Measurements from ENCODE around the gene S100A6. TPM values are rescaled to one million over a fixed set of nuclear protein-coding genes. Genes with fewer than 3 reads are reported as not detected.

Gene S100A6
- total RNA-seq, 1 experiment from 2014 or later: 19.2 TPM

- no peaks in the 10 kb centered on the region; the same call in 1 of the 2 replicates for H3K27me3 Mint-ChIP-seq (ENCODE audit: low read depth)
- H3K36me3 Mint-ChIP-seq: no peaks in the 10 kb centered on the region; the same call in 1 of the 2 replicates
- no peak overlapping the region for H3K27ac Mint-ChIP-seq
- no peak overlapping the region for H3K4me3 Mint-ChIP-seq
- no peaks in the 10 kb centered on the region for H3K9me3 Mint-ChIP-seq
- no peak for DNase-seq (ENCODE audit: low spot score)
- ATAC-seq: no peak
- no peak for TF ChIP-seq ZBTB21 (CRISPR knock-in tag; IDR thresholded peaks at IDR 0.05; ENCODE audit: borderline replicate concordance)
- no peak for TF ChIP-seq PRDM15 (CRISPR knock-in tag; IDR thresholded peaks at IDR 0.05)
- TF ChIP-seq ZNF219 (CRISPR knock-in tag; IDR thresholded peaks at IDR 0.05; ENCODE audit: borderline replicate concordance): no peak
- TF ChIP-seq ELF4 (CRISPR knock-in tag; IDR thresholded peaks at IDR 0.05; ENCODE audit: low read depth): no peak
- TF ChIP-seq, protein P1, sequence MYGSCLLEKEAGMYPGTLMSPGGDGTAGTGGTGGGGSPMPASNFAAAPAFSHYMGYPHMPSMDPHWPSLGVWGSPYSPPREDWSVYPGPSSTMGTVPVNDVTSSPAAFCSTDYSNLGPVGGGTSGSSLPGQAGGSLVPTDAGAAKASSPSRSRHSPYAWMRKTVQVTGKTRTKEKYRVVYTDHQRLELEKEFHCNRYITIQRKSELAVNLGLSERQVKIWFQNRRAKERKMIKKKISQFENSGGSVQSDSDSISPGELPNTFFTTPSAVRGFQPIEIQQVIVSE (CRISPR knock-in tag; IDR thresholded peaks at IDR 0.05; ENCODE audit: borderline replicate concordance): no peak
- TF ChIP-seq, protein P2, sequence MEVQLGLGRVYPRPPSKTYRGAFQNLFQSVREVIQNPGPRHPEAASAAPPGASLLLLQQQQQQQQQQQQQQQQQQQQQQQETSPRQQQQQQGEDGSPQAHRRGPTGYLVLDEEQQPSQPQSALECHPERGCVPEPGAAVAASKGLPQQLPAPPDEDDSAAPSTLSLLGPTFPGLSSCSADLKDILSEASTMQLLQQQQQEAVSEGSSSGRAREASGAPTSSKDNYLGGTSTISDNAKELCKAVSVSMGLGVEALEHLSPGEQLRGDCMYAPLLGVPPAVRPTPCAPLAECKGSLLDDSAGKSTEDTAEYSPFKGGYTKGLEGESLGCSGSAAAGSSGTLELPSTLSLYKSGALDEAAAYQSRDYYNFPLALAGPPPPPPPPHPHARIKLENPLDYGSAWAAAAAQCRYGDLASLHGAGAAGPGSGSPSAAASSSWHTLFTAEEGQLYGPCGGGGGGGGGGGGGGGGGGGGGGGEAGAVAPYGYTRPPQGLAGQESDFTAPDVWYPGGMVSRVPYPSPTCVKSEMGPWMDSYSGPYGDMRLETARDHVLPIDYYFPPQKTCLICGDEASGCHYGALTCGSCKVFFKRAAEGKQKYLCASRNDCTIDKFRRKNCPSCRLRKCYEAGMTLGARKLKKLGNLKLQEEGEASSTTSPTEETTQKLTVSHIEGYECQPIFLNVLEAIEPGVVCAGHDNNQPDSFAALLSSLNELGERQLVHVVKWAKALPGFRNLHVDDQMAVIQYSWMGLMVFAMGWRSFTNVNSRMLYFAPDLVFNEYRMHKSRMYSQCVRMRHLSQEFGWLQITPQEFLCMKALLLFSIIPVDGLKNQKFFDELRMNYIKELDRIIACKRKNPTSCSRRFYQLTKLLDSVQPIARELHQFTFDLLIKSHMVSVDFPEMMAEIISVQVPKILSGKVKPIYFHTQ (CRISPR knock-in tag; IDR thresholded peaks at IDR 0.05): no peak
- POLR2A ChIA-PET: interaction anchor here (1.1 kb wide), 1 partner anchor 17 kb away, joined by 3 read pairs; no protein-coding TSS in a partner anchor
- H3K4me1 Mint-ChIP-seq: peaks cover 69% of the 10 kb centered on the region
- CTCF ChIA-PET: interaction anchor here (0.6 to 5.3 kb wide), 6 partner anchors 12 to 87 kb away, joined by 3 to 50 read pairs (median 12); partner anchors contain the start of genes CHTOP, S100A13 and S100A6
These were observed 11.2 kb upstream of the S100A6 start for GRCh38 chr1:153546796-153547559.

GRCh38 chr1:153546371-153546770, 10.6 kb upstream of the S100A6 start:
- no peak for ATAC-seq
- Mint-ChIP-seq H3K4me3 (no peak overlapping the region), H3K27me3 (ENCODE audit: low read depth) (no peaks in the 10 kb centered on the region; the same call in 1 of the 2 replicates), H3K27ac (no peak overlapping the region), H3K36me3 (no peaks in the 10 kb centered on the region; the same call in 1 of the 2 replicates), H3K9me3 (no peaks in the 10 kb centered on the region), H3K4me1 (peaks cover 69% of the 10 kb centered on the region)
- no peak for DNase-seq (ENCODE audit: low spot score)
- CTCF ChIA-PET: interaction anchor here (1.5 to 5.3 kb wide), 5 partner anchors 14 to 88 kb away, joined by 3 to 50 read pairs (median 20); partner anchors contain the start of genes CHTOP and S100A13
- POLR2A ChIA-PET: interaction anchor here (1.1 kb wide), 1 partner anchor 18 kb away, joined by 3 read pairs; no protein-coding TSS in a partner anchor
- TF ChIP-seq PRRX2 (CRISPR knock-in tag; IDR thresholded peaks at IDR 0.05) (no peak), EMX1 (CRISPR knock-in tag; IDR thresholded peaks at IDR 0.05) (no peak), OVOL2 (CRISPR knock-in tag; IDR thresholded peaks at IDR 0.05; ENCODE audit: borderline replicate concordance) (no peak), E2F4 (CRISPR knock-in tag; IDR thresholded peaks at IDR 0.05; ENCODE audit: borderline replicate concordance, low read depth) (no peak), CREB1 (CRISPR knock-in tag; IDR thresholded peaks at IDR 0.05) (no peak), TEAD4 (CRISPR knock-in tag; IDR thresholded peaks at IDR 0.05) (no peak), CBFB (CRISPR knock-in tag; IDR thresholded peaks at IDR 0.05; ENCODE audit: low read depth) (no peak)
- TF ChIP-seq, protein P3, sequence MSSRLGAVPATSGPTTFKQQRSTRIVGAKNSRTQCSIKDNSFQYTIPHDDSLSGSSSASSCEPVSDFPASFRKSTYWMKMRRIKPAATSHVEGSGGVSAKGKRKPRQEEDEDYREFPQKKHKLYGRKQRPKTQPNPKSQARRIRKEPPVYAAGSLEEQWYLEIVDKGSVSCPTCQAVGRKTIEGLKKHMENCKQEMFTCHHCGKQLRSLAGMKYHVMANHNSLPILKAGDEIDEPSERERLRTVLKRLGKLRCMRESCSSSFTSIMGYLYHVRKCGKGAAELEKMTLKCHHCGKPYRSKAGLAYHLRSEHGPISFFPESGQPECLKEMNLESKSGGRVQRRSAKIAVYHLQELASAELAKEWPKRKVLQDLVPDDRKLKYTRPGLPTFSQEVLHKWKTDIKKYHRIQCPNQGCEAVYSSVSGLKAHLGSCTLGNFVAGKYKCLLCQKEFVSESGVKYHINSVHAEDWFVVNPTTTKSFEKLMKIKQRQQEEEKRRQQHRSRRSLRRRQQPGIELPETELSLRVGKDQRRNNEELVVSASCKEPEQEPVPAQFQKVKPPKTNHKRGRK (CRISPR knock-in tag; IDR thresholded peaks at IDR 0.05; ENCODE audit: borderline replicate concordance): no peak
- TF ChIP-seq, protein P4, sequence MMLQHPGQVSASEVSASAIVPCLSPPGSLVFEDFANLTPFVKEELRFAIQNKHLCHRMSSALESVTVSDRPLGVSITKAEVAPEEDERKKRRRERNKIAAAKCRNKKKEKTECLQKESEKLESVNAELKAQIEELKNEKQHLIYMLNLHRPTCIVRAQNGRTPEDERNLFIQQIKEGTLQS (CRISPR knock-in tag; conservative IDR thresholded peaks at IDR 0.05): no peak
